ENCODE measurements around the gene PRPF38A.

GRCh38 chr1:52469108-52469507 lies 64.7 kb downstream of the PRPF38A start:
- no peak for TF ChIP-seq TAF1 (IDR thresholded peaks at IDR 0.05; ENCODE audit: borderline replicate concordance, low read depth, low read length)
- no peak for TF ChIP-seq CTCF (IDR thresholded peaks at IDR 0.05)
- no peak for TF ChIP-seq SIN3A (IDR thresholded peaks at IDR 0.05; ENCODE audit: borderline replicate concordance, low read depth, low read length)
- no peak for TF ChIP-seq RFX5 (IDR thresholded peaks at IDR 0.05; ENCODE audit: low read length)
- no peak for TF ChIP-seq YY1 (IDR thresholded peaks at IDR 0.05; ENCODE audit: low read depth)
- TF ChIP-seq ELF1 (IDR thresholded peaks at IDR 0.05), result no peak

Data from SK-N-SH (cell line).